ENCODE results near the gene RAPGEF2.
"Not testable (repeated sequence)": the region's sequence is repeated elsewhere in the genome, so short reads cannot be mapped to it uniquely, and the experiment has no call there.

RAPGEF2 gene

DNA sequence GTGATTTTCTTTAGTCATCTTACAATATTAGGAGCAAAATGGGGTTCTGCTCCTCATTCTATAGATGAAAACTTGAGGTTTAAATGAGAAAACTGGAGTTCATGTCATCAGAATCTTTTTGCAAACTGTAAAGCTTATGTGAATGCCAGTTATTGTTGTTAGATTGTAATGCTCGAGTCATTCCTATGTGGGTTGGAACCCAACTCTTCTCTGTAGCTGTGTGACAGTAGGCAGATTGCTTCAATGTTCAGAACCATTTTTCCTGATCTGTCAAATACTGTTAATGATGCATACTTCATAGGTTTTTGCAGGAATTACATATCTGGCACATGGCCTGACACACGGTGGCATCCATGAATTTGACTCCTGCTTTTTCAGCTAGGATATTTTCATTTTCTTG is 178.9 kb downstream of the RAPGEF2 start:
- no peak for DNase-seq

DNA sequence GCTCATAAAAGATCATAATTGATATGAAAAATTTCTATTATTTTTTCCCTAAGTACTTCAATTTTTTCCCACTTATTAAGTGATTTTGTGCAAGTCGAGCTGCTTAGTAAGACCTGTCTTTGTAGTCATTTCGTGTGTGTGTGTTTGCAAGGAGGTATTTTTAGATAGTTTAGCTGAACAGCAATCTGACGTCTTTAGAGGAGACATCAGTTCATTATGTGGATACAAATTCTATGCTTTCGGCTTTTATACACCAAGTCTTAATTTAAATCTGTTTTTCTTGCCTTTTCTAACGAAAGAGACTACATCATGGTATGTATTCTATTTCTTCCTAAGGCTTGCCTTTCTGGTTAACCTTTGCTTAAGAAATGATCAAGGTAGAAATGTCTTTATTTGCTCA is 179.4 kb downstream of the RAPGEF2 start:
- no peak for DNase-seq

DNA sequence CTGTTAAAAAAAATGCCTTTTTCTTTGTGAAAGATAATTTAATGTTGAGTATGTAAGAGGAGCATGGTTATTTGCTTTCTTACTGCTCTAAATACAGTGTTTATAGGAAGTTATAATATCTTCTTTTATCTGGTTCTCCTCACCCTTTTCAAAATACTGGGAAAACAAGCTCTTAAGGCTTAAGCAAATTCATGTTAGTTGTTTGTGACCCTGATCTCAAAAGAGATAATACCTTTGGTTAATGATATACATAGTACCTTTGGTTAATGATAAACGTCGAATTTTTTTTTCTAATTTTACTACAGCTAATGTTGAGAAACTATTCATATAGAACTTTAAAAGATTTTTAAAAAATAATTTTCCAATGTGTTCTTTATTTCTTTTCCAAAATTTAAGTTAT is 180.1 kb downstream of the RAPGEF2 start:
- no peak for DNase-seq

DNA sequence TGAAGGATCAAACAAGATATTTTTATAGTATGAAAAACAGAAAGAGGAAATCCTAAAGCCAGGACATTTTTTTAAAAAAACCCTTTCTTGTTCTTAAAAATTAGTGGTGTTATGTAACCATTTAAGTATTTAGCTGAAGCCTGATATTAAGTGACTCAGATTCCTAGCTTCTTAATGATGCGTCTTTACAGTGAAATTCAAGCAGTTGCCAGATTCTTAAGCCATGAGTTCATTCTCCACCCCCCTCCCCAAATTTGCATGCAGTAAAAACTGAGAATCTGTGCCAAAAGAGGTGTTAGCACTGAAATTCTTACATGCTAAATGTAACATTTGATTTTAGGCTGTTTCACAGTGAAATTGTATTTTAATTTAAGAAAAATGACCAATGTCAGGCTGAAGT is 180.8 kb downstream of the RAPGEF2 start:
- no peak for DNase-seq

- DNase-seq: peak; percentile 18
Measured at GRCh38 chr4:159284113-159284512, 181.2 kb downstream of the RAPGEF2 start.

DNA sequence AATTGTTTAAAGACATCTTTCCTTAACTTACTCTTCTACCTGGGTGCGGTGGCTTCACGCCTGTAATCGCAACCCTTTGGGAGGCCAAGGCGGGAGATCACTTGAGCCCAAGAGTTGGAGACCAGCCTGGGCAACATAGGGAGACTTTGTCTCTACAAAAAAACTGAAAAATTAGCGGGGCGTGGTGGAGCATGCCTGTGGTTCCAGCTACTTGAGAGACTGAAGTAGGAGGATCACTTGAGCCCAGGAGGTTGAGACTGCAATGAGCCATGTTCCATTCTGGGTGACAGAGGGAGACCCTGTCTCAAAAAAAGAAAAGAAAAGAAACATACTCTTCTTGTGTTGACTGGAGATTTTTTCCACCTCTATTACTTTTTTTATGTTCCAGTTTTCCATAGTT is 181.9 kb downstream of the RAPGEF2 start:
- DNase-seq: no peak

- no peak for DNase-seq
Measured at GRCh38 chr4:159287767-159288166, 184.9 kb downstream of the RAPGEF2 start.

- DNase-seq: no peak
Measured at GRCh38 chr4:159289682-159290081, 186.8 kb downstream of the RAPGEF2 start.

DNA sequence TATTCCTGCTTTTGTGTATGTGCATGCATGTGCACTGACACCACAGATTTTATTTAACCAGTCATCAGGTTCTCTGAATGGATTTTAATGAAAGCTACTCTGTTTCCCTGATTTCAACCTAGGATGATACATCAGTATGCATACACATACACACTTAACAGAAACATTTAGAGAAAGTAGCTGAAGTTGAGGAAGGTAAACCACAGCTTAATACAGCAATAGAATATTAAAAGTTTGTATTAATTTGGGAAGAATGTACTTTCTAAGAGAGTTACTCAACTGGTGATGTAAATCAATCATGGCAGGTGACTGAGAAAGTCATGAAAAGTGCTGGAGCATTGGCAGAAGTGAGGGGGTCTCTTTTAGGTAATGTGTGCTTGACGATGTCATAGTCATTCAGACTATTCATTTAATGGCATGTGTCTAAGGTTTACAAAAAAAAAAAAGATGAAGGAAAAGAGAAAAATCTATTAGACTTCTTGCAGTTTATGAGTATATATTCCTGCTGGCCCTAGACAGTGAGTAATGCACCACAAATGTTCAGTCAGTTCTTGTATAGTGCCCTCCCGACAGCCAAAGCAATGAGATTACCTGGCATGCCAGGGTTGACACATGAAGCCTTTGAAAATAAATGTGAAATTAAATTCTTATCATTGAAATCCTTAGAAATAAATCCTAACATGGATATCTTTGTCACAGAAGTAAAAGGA is 187.6 kb downstream of the RAPGEF2 start:
- DNase-seq: no peak

- no peak for DNase-seq
Measured at GRCh38 chr4:159291176-159291575, 188.3 kb downstream of the RAPGEF2 start.

- DNase-seq: no peak
Measured at GRCh38 chr4:159292137-159292896, 189.4 kb downstream of the RAPGEF2 start.

GRCh38 chr4:159293811-159294515 is 191.1 kb downstream of the RAPGEF2 start:
- no peak for DNase-seq

GRCh38 chr4:159296061-159296460 is 193.2 kb downstream of the RAPGEF2 start:
- DNase-seq: no peak

GRCh38 chr4:159297091-159297490 is 194.2 kb downstream of the RAPGEF2 start:
- DNase-seq: no peak

DNA sequence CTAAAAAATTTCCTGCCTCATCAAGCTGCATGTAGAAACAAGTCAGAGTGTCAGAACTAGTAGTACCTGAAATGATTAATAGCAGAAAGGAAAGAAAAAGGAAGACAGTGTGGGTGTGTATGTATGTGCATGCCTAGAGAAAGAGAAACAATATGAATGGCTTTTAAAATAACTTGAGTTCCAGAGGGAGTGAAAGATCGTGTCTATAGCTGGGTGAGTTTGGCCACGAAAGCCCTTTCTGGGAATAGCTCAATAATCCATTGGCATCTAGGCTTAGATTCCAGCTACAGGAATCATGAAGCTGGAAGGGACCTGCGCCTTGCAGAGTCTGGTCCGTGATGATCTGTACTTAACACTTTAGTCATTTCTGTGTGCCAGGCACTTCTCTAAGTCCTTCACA is 195.6 kb downstream of the RAPGEF2 start:
- DNase-seq: no peak

DNA sequence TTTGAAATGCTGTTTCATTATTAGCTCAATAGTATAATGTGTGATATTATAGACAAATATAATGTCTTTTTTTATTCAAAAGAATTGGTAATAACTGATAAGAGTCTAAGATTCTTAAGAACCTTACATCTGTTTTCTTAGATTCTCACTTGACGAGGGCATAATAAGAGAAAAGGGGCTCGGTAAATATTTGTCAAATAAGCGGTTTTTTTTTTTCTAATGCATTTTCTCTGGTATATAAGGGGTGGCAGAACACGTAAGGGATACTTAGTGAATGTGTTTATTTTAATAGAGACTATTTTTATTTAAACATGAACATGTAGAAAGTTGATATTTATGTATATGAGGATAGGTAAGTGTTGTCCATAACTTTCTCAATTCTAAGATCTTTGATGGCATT is 200.6 kb downstream of the RAPGEF2 start:
- no peak for DNase-seq

DNA sequence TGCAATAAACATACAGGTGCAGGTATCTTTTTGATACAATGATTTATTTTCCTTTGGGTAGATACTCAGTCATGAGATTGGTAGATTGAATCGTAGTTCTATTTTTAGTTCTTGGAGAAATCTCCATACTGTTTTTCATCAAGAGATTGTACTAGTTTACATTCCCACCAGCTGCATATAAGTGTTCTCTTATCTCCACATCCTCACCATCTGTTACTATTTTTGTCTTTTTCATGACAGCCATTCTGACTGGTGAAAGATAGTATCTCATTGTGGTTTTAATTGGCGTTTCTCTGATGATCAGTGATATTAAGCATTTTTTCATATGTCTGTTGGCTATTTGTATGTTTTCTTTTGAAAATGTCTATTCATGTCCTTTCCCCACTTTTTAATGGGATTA is 202.2 kb downstream of the RAPGEF2 start:
- DNase-seq: no peak

GRCh38 chr4:159307929-159308328 is 205.1 kb downstream of the RAPGEF2 start:
- DNase-seq: no peak

- no peak for DNase-seq
Measured at GRCh38 chr4:159308566-159309340, 205.9 kb downstream of the RAPGEF2 start.

GRCh38 chr4:159312236-159312635 is 209.4 kb downstream of the RAPGEF2 start:
- no peak for DNase-seq

GRCh38 chr4:159315879-159316278 is 213.0 kb downstream of the RAPGEF2 start:
- DNase-seq: not testable (repeated sequence)

DNA sequence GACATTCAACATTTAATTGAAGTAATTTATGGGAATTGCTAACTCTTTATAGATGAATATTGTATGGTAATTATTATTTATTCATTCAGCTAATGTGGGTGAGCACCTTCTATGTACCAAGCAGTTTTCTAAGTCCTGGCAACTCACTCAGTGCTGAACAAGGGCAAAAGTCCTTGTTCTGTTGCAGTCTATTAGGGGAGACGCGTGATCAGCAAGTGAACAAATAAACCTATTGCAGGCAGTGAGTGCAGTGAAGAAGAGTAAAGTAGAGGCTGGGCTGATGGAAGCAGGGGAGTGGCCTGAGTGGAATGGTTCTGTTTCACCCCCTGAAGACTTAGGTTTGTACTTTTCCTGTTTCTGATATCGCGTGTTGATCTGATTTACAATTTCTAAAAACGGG is 214.3 kb downstream of the RAPGEF2 start:
- DNase-seq: no peak

DNA sequence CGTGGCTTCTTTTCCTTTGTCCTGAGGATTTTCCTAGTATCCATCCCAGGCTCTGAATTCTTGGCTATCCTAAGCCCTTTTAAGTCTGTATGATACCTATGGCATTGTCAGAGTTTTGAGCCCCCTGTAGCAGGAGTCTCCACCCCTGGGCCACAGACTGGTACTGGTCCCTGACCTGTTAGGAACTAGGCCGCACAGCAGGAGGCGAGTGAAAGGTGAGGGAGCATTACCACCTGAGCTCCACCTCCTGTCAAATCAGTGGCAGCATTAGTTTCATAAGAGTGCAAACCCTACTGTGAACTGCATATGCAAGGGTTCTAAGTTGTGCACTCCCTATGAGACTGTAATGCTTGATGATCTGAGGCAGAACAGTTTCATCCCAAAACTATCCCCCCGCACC is 216.1 kb downstream of the RAPGEF2 start:
- DNase-seq: no peak
